ENCODE results near the gene ST14.

The ST14 gene

GRCh38 chr11:130131961-130132850 lies 27.4 kb upstream of the ST14 start:
- in situ Hi-C loops (cut with MboI; ENCODE audit: low pct_unique_long_range_greater_than_20kb, low sequenced_read_pairs) = loop anchor here (25.0 kb wide), 1 partner anchor 195 kb away; no protein-coding TSS in a partner anchor
- peak; percentile 81 for DNase-seq

GRCh38 chr11:130133716-130134115 lies 25.9 kb upstream of the ST14 start:
- in situ Hi-C loops (cut with MboI; ENCODE audit: low pct_unique_long_range_greater_than_20kb, low sequenced_read_pairs) = loop anchor here (25.0 kb wide), 1 partner anchor 196 kb away; no protein-coding TSS in a partner anchor
- no peak for DNase-seq

- DNase-seq = no peak
- in situ Hi-C loops (cut with MboI; ENCODE audit: low pct_unique_long_range_greater_than_20kb, low sequenced_read_pairs) = loop anchor here (25.0 kb wide), 1 partner anchor 199 kb away; no protein-coding TSS in a partner anchor
Measured at GRCh38 chr11:130136107-130136506, 23.5 kb upstream of the ST14 start.

GRCh38 chr11:130137999-130138398 lies 21.6 kb upstream of the ST14 start:
- DNase-seq = no peak
- in situ Hi-C loops (cut with MboI; ENCODE audit: low pct_unique_long_range_greater_than_20kb, low sequenced_read_pairs) = loop anchor here (25.0 kb wide), 1 partner anchor 201 kb away; no protein-coding TSS in a partner anchor

GRCh38 chr11:130139401-130139800 lies 20.2 kb upstream of the ST14 start:
- in situ Hi-C loops (cut with MboI; ENCODE audit: low pct_unique_long_range_greater_than_20kb, low sequenced_read_pairs) = loop anchor here (25.0 kb wide), 1 partner anchor 202 kb away; no protein-coding TSS in a partner anchor
- DNase-seq = no peak

- in situ Hi-C loops (cut with MboI; ENCODE audit: low pct_unique_long_range_greater_than_20kb, low sequenced_read_pairs) = loop anchor here (25.0 kb wide), 1 partner anchor 204 kb away; no protein-coding TSS in a partner anchor
- no peak for DNase-seq
Measured at GRCh38 chr11:130141561-130142341, 17.8 kb upstream of the ST14 start.

GRCh38 chr11:130144141-130144540 lies 15.4 kb upstream of the ST14 start:
- in situ Hi-C loops (cut with MboI; ENCODE audit: low pct_unique_long_range_greater_than_20kb, low sequenced_read_pairs) = loop anchor here (25.0 kb wide), 1 partner anchor 207 kb away; no protein-coding TSS in a partner anchor
- DNase-seq = no peak

GRCh38 chr11:130144861-130145281 lies 14.7 kb upstream of the ST14 start:
- DNase-seq = no peak
- in situ Hi-C loops (cut with MboI; ENCODE audit: low pct_unique_long_range_greater_than_20kb, low sequenced_read_pairs) = loop anchor here (25.0 kb wide), 1 partner anchor 208 kb away; no protein-coding TSS in a partner anchor

- in situ Hi-C loops (cut with MboI; ENCODE audit: low pct_unique_long_range_greater_than_20kb, low sequenced_read_pairs) = loop anchor here (25.0 kb wide), 1 partner anchor 208 kb away; no protein-coding TSS in a partner anchor
- DNase-seq = no peak
Measured at GRCh38 chr11:130145311-130145812, 14.2 kb upstream of the ST14 start.

- no peak for DNase-seq
- in situ Hi-C loops (cut with MboI; ENCODE audit: low pct_unique_long_range_greater_than_20kb, low sequenced_read_pairs) = loop anchor here (25.0 kb wide), 1 partner anchor 209 kb away; no protein-coding TSS in a partner anchor
Measured at GRCh38 chr11:130145975-130146776, 13.4 kb upstream of the ST14 start.

- DNase-seq = peak; percentile 85
Measured at GRCh38 chr11:130146796-130147195, 12.8 kb upstream of the ST14 start.

GRCh38 chr11:130148796-130149326 lies 10.7 kb upstream of the ST14 start:
- in situ Hi-C loops (cut with MboI; ENCODE audit: low pct_unique_long_range_greater_than_20kb, low sequenced_read_pairs) = loop anchor here (25.0 kb wide), 1 partner anchor 212 kb away; no protein-coding TSS in a partner anchor
- no peak for DNase-seq

More at GRCh38 chr11:130146796-130147195, 12.8 kb upstream of the ST14 start:
- in situ Hi-C loops (cut with MboI; ENCODE audit: low pct_unique_long_range_greater_than_20kb, low sequenced_read_pairs) = loop anchor here (25.0 kb wide), 1 partner anchor 209 kb away; no protein-coding TSS in a partner anchor

GRCh38 chr11:130150790-130151189 lies 8.8 kb upstream of the ST14 start:
- no peak for DNase-seq
- in situ Hi-C loops (cut with MboI; ENCODE audit: low pct_unique_long_range_greater_than_20kb, low sequenced_read_pairs) = no loop called here

- in situ Hi-C loops (cut with MboI; ENCODE audit: low pct_unique_long_range_greater_than_20kb, low sequenced_read_pairs) = no loop called here
- no peak for DNase-seq
Measured at GRCh38 chr11:130151196-130151595, 8.4 kb upstream of the ST14 start.

- DNase-seq = no peak
- in situ Hi-C loops (cut with MboI; ENCODE audit: low pct_unique_long_range_greater_than_20kb, low sequenced_read_pairs) = no loop called here
Measured at GRCh38 chr11:130156108-130157022, 3.2 kb upstream of the ST14 start.

GRCh38 chr11:130157101-130157500 lies 2.5 kb upstream of the ST14 start:
- in situ Hi-C loops (cut with MboI; ENCODE audit: low pct_unique_long_range_greater_than_20kb, low sequenced_read_pairs) = no loop called here

GRCh38 chr11:130157840-130158239 lies 1.7 kb upstream of the ST14 start:
- in situ Hi-C loops (cut with MboI; ENCODE audit: low pct_unique_long_range_greater_than_20kb, low sequenced_read_pairs) = no loop called here
- DNase-seq = no peak

More at GRCh38 chr11:130157101-130157500, 2.5 kb upstream of the ST14 start:
- DNase-seq = no peak
